VCaP (cell line): ENCODE results near the gene CHAMP1.

ENCODE experiments used
- H3K27ac ChIP-seq: fragments of 450-650 bp; 2 replicates; pipeline ENCODE4 v1.5.1; 2017
- CTCF ChIP-seq: fragments of 450-650 bp; conservative IDR thresholded peaks from 2 replicates; pipeline ENCODE4 v1.5.1; 2017; ENCODE audit warnings: mild to moderate bottlenecking, moderate library complexity

Gene CHAMP1

GRCh38 chr13:114314074-114314912 lies at the start of gene CHAMP1:
Gene CHAMP1, plus strand, starts transcription at chr13:114314503. Its CDS starts 9,340 bp downstream, at chr13:114323843.
- peak within 1 kb of the TSS; percentile 72 for H3K27ac ChIP-seq
- TF ChIP-seq CTCF: no peak

- no peak overlapping the region for H3K27ac ChIP-seq
- TF ChIP-seq CTCF: no peak
These were observed 49.3 kb upstream of the CHAMP1 start for GRCh38 chr13:114264886-114265611.

GRCh38 chr13:114266241-114266640 lies 48.1 kb upstream of the CHAMP1 start:
- H3K27ac ChIP-seq: no peak overlapping the region
- no peak for TF ChIP-seq CTCF

- no peak overlapping the region for H3K27ac ChIP-seq
- TF ChIP-seq CTCF: no peak
These were observed 45.7 kb upstream of the CHAMP1 start for GRCh38 chr13:114268344-114269280.

- TF ChIP-seq CTCF: no peak
- H3K27ac ChIP-seq: no peak overlapping the region
These were observed 45.0 kb upstream of the CHAMP1 start for GRCh38 chr13:114269281-114269770.

- TF ChIP-seq CTCF: no peak
- H3K27ac ChIP-seq: no peak overlapping the region
These were observed 41.3 kb upstream of the CHAMP1 start for GRCh38 chr13:114272977-114273376.
